22Rv1 (cell line): ENCODE results near the gene GMFB.

Experiments
- H3K27ac ChIP-seq: fragments of 450-650 bp; 2 replicates; pipeline ENCODE4 v1.5.1; 2017
- CTCF ChIP-seq: fragments of 450-650 bp; IDR thresholded peaks from 2 replicates; pipeline ENCODE4 v1.5.1; 2017; ENCODE audit warnings: mild to moderate bottlenecking
- ZFX ChIP-seq: fragments of 450-650 bp; IDR thresholded peaks from 2 replicates; pipeline ENCODE4 v1.6.1; 2017; ENCODE audit warnings: antibody characterized with exemption, borderline replicate concordance

Gene GMFB

GRCh38 chr14:54425537-54426274 lies 63.1 kb downstream of the GMFB start:
- H3K27ac ChIP-seq = no peak overlapping the region
- TF ChIP-seq ZFX (no peak), CTCF (no peak)

GRCh38 chr14:54425068-54425467 lies 63.7 kb downstream of the GMFB start:
- H3K27ac ChIP-seq = no peak overlapping the region
- TF ChIP-seq ZFX = no peak
- TF ChIP-seq CTCF = no peak
